ENCODE results near the gene SLC39A9.
"Not testable (repeated sequence)": the region's sequence is repeated elsewhere in the genome, so short reads cannot be mapped to it uniquely, and the experiment has no call there.

Gene SLC39A9

GRCh38 chr14:69413483-69413882 is 15.0 kb downstream of the SLC39A9 start:
- no peak for ATAC-seq
- TF ChIP-seq TSHZ2 (CRISPR knock-in tag; IDR thresholded peaks at IDR 0.05), result no peak
- no peak for TF ChIP-seq CREB5 (CRISPR knock-in tag; IDR thresholded peaks at IDR 0.05; ENCODE audit: low read depth)
- TF ChIP-seq ZNF70 (CRISPR knock-in tag; IDR thresholded peaks at IDR 0.05), result no peak
- no peak for TF ChIP-seq TCF4 (CRISPR knock-in tag; IDR thresholded peaks at IDR 0.05; ENCODE audit: borderline replicate concordance)

GRCh38 chr14:69416087-69416486 is 17.6 kb downstream of the SLC39A9 start:
- not testable (repeated sequence) for ATAC-seq

GRCh38 chr14:69423279-69423678 is 24.8 kb downstream of the SLC39A9 start:
- no peak for ATAC-seq
- TF ChIP-seq ESRRG (CRISPR knock-in tag; IDR thresholded peaks at IDR 0.05) (no peak), ZNF8 (CRISPR knock-in tag; IDR thresholded peaks at IDR 0.05) (no peak), ZNF70 (CRISPR knock-in tag; IDR thresholded peaks at IDR 0.05) (no peak), TSHZ2 (CRISPR knock-in tag; IDR thresholded peaks at IDR 0.05) (no peak), BACH2 (CRISPR knock-in tag; IDR thresholded peaks at IDR 0.05; ENCODE audit: borderline replicate concordance) (no peak), SNAI2 (CRISPR knock-in tag; IDR thresholded peaks at IDR 0.05) (no peak), ZC3H10 (CRISPR knock-in tag; IDR thresholded peaks at IDR 0.05) (no peak), GLIS3 (CRISPR knock-in tag; IDR thresholded peaks at IDR 0.05) (no peak), ISL1 (CRISPR knock-in tag; IDR thresholded peaks at IDR 0.05) (no peak), OSR1 (CRISPR knock-in tag; IDR thresholded peaks at IDR 0.05) (no peak), TCF4 (CRISPR knock-in tag; IDR thresholded peaks at IDR 0.05; ENCODE audit: borderline replicate concordance) (no peak), PATZ1 (CRISPR knock-in tag; IDR thresholded peaks at IDR 0.05; ENCODE audit: borderline replicate concordance) (no peak), TOX (CRISPR knock-in tag; IDR thresholded peaks at IDR 0.05; ENCODE audit: borderline replicate concordance) (no peak), CREB5 (CRISPR knock-in tag; IDR thresholded peaks at IDR 0.05; ENCODE audit: low read depth) (no peak), ZFP30 (CRISPR knock-in tag; IDR thresholded peaks at IDR 0.05) (no peak), PPARA (CRISPR knock-in tag; IDR thresholded peaks at IDR 0.05; ENCODE audit: borderline replicate concordance) (no peak), ARNTL (CRISPR knock-in tag; IDR thresholded peaks at IDR 0.05; ENCODE audit: borderline replicate concordance, low read depth) (no peak), RARB (CRISPR knock-in tag; IDR thresholded peaks at IDR 0.05) (no peak), CSDC2 (CRISPR knock-in tag; IDR thresholded peaks at IDR 0.05) (no peak), CSRNP3 (CRISPR knock-in tag; IDR thresholded peaks at IDR 0.05) (no peak)

All from SK-N-SH treated with all-trans-retinoic acid at 6 μM for 48 hours (cell line).